Activated T-helper 9 cell treated with anti-CD3 and anti-CD28 coated beads, Interleukin-2, amount 50 U/mL, for 16 hours (primary cell): Measurements from ENCODE around the gene TFG.

Experiments
- DNase-seq: peaks from one replicate; pipeline ENCODE4 v3.0.0-alpha.2; 2020; ENCODE audit warnings: low read depth

TFG gene

GRCh38 chr3:100706365-100706764 lies 2.9 kb upstream of the TFG start:
- DNase-seq, result no peak

GRCh38 chr3:100708644-100708988 lies 678 bp upstream of the TFG start:
- no peak for DNase-seq

GRCh38 chr3:100709842-100710260 lies 557 bp downstream of the TFG start:
- DNase-seq, result peak; percentile 10

- peak; percentile 56 for DNase-seq
These were observed 1.1 kb downstream of the TFG start for GRCh38 chr3:100710261-100710968.

- DNase-seq, result no peak
These were observed 5.9 kb downstream of the TFG start for GRCh38 chr3:100715176-100715575.

GRCh38 chr3:100717063-100717462 lies 7.8 kb downstream of the TFG start:
- no peak for DNase-seq

- no peak for DNase-seq
These were observed 8.6 kb downstream of the TFG start for GRCh38 chr3:100717637-100718487.

GRCh38 chr3:100719136-100719535 lies 9.8 kb downstream of the TFG start:
- DNase-seq, result no peak

- no peak for DNase-seq
These were observed 11.1 kb downstream of the TFG start for GRCh38 chr3:100720426-100720825.

GRCh38 chr3:100725935-100726513 lies 16.7 kb downstream of the TFG start:
- DNase-seq, result no peak

GRCh38 chr3:100726706-100727105 lies 17.4 kb downstream of the TFG start:
- no peak for DNase-seq

GRCh38 chr3:100730524-100730923 lies 21.2 kb downstream of the TFG start:
- DNase-seq, result no peak

GRCh38 chr3:100732435-100732834 lies 23.1 kb downstream of the TFG start:
- DNase-seq, result no peak

GRCh38 chr3:100737334-100737733 lies 28.0 kb downstream of the TFG start:
- DNase-seq, result no peak

GRCh38 chr3:100740207-100740606 lies 30.9 kb downstream of the TFG start:
- no peak for DNase-seq

GRCh38 chr3:100743535-100743934 lies 34.2 kb downstream of the TFG start:
- no peak for DNase-seq

- DNase-seq, result no peak
These were observed 35.4 kb downstream of the TFG start for GRCh38 chr3:100744671-100745070.

- DNase-seq, result no peak
These were observed 36.3 kb downstream of the TFG start for GRCh38 chr3:100745617-100746016.

GRCh38 chr3:100746092-100746491 lies 36.8 kb downstream of the TFG start:
- no peak for DNase-seq

- DNase-seq, result no peak
These were observed 38.9 kb downstream of the TFG start for GRCh38 chr3:100748220-100748619.

- no peak for DNase-seq
These were observed 39.7 kb downstream of the TFG start for GRCh38 chr3:100748967-100749366.

- DNase-seq, result no peak
These were observed 44.6 kb downstream of the TFG start for GRCh38 chr3:100753846-100754245.
